Upper lobe of right lung (tissue), 1 donor: ENCODE measurements around the gene USP21. TPM values are rescaled to one million over a fixed set of nuclear protein-coding genes. Genes with fewer than 3 reads are reported as not detected.
A peak's percentile ranks its signal among the peaks of the same experiment; 100 is the strongest.

Source experiments
- ATAC-seq: fragments of 200-7000 bp; cut with Tn5 transposase; one replicate; pipeline ENCODE4 v1.9.1; 2020; ENCODE audit warnings: mild to moderate bottlenecking, moderate library complexity
- DNase-seq: peaks from one replicate; pipeline ENCODE4 v3.0.0-alpha.2; 2020
- H3K27ac ChIP-seq: fragments of 200-600 bp; one replicate; pipeline ENCODE4 v1.8.0; 2022
- H3K27me3 ChIP-seq: fragments of 200-600 bp; one replicate; pipeline ENCODE4 v1.8.0; 2022; ENCODE audit warnings: mild to moderate bottlenecking
- H3K36me3 ChIP-seq: fragments of 200-600 bp; one replicate; pipeline ENCODE4 v1.8.0; 2022
- H3K4me1 ChIP-seq: fragments of 200-600 bp; one replicate; pipeline ENCODE4 v1.8.0; 2022
- H3K4me3 ChIP-seq: fragments of 200-600 bp; one replicate; pipeline ENCODE4 v1.8.0; 2022; ENCODE audit warnings: mild to moderate bottlenecking
- H3K9me3 ChIP-seq: fragments of 200-600 bp; one replicate; pipeline ENCODE4 v1.8.0; 2022
- CTCF ChIP-seq: fragments of 200-600 bp; IDR thresholded peaks from one replicate; pipeline ENCODE4 v1.8.0; 2022; ENCODE audit warnings: antibody characterized with exemption
- intact Hi-C: fragments of 100-400 bp; cut with DNase I; formaldehyde crosslinking; loops from one replicate; pipeline ENCODE4 v1.11.0; 2022
- total RNA-seq: library from RNA; stranded (reverse); fragmentation: NEBNext Ultra II Directional; extraction: Animal tissue kit (Norgen Biotek cat#: 25700); gene quantifications from one replicate; pipeline ENCODE4 v1.2.1, GENCODE V29; 2021
- donor health status: DM: no; HTN: yes; CAD: no; lungs with severe emphysema.

USP21 gene
- total RNA-seq, 1 donor from 2014 or later, result 27.7 TPM

- ATAC-seq, result no peak
- TF ChIP-seq CTCF, result no peak
- H3K27ac ChIP-seq, result peak overlapping the region; percentile 78
- no peaks in the 10 kb centered on the region for H3K27me3 ChIP-seq
- peaks cover 80% of the 10 kb centered on the region for H3K36me3 ChIP-seq
- no peak overlapping the region for H3K4me3 ChIP-seq
- intact Hi-C loops, result no loop called here
- DNase-seq, result no peak
- H3K9me3 ChIP-seq, result no peaks in the 10 kb centered on the region
- H3K4me1 ChIP-seq, result peaks cover 39% of the 10 kb centered on the region
Observed at GRCh38 chr1:161206411-161207140, 47.3 kb downstream of the USP21 start.

- DNase-seq (no peak), ATAC-seq (peak; percentile 37)
- Histone ChIP-seq H3K4me1 (peaks cover 36% of the 10 kb centered on the region), H3K9me3 (no peaks in the 10 kb centered on the region), H3K27ac (peak overlapping the region; percentile 78), H3K4me3 (peak overlapping the region; percentile 11), H3K27me3 (no peaks in the 10 kb centered on the region), H3K36me3 (peaks cover 86% of the 10 kb centered on the region)
- intact Hi-C loops, result no loop called here
- no peak for TF ChIP-seq CTCF
Observed at GRCh38 chr1:161207173-161207572, 47.9 kb downstream of the USP21 start.

GRCh38 chr1:161209790-161210409 lies 50.6 kb downstream of the USP21 start:
- peaks cover 14% of the 10 kb centered on the region for H3K4me1 ChIP-seq
- ATAC-seq (peak; percentile 95), DNase-seq (peak; percentile 84)
- no peaks in the 10 kb centered on the region for H3K27me3 ChIP-seq
- H3K36me3 ChIP-seq, result peaks cover 95% of the 10 kb centered on the region
- no peak overlapping the region for H3K27ac ChIP-seq
- no peak overlapping the region for H3K4me3 ChIP-seq
- TF ChIP-seq CTCF, result peak; percentile 86
- intact Hi-C loops, result no loop called here
- H3K9me3 ChIP-seq, result no peaks in the 10 kb centered on the region

- Histone ChIP-seq H3K4me1 (no peaks in the 10 kb centered on the region), H3K36me3 (peaks cover 58% of the 10 kb centered on the region), H3K4me3 (peak overlapping the region; percentile 49), H3K27me3 (no peaks in the 10 kb centered on the region), H3K27ac (peak overlapping the region; percentile 55), H3K9me3 (no peaks in the 10 kb centered on the region)
- ATAC-seq (peak; percentile 44), DNase-seq (no peak)
- intact Hi-C loops, result no loop called here
- TF ChIP-seq CTCF, result no peak
Observed at GRCh38 chr1:161214369-161214768, 55.1 kb downstream of the USP21 start.

- Histone ChIP-seq H3K4me3 (peak within 1 kb of the TSS; percentile 49), H3K36me3 (peaks cover 53% of the 10 kb centered on the region), H3K9me3 (no peaks in the 10 kb centered on the region), H3K27ac (peak within 1 kb of the TSS; percentile 68), H3K27me3 (no peaks in the 10 kb centered on the region), H3K4me1 (no peaks in the 10 kb centered on the region)
- ATAC-seq (peak; percentile 82), DNase-seq (peak; percentile 85)
- intact Hi-C loops, result no loop called here
- TF ChIP-seq CTCF, result no peak
Observed at GRCh38 chr1:161215076-161215475, 55.8 kb downstream of the USP21 start, which contains the start of gene FCER1G. Gene FCER1G, plus strand, starts transcription at chr1:161215295. Its CDS starts 27 bp downstream, at chr1:161215322.

Other genes starting within 250 kb of the USP21 start
- 44.1 TPM for gene ITLN2, start 204.7 kb upstream of the USP21 start, total RNA-seq
- 167 TPM for gene F11R, start 138.3 kb upstream of the USP21 start, total RNA-seq
- gene TSTD1, start 120.5 kb upstream of the USP21 start, total RNA-seq, result 50.6 TPM
- gene USF1, start 113.5 kb upstream of the USP21 start, total RNA-seq, result 67.6 TPM
- gene ARHGAP30, start 89.6 kb upstream of the USP21 start, total RNA-seq, result 38.0 TPM
- gene NECTIN4, start 69.9 kb upstream of the USP21 start, total RNA-seq, result 5.4 TPM
- gene KLHDC9, start 61.1 kb upstream of the USP21 start, total RNA-seq, result 3.2 TPM
- 56.2 TPM for gene PFDN2, start 41.5 kb upstream of the USP21 start, total RNA-seq
- gene NIT1, start 41.4 kb upstream of the USP21 start, total RNA-seq, result 42.1 TPM
- gene DEDD, start 26.8 kb upstream of the USP21 start, total RNA-seq, result 37.5 TPM
- 84.4 TPM for gene UFC1, start 5.5 kb upstream of the USP21 start, total RNA-seq
- 23.3 TPM for gene PPOX, start 6.9 kb downstream of the USP21 start, total RNA-seq
- gene B4GALT3, start 18.0 kb downstream of the USP21 start, total RNA-seq, result 35.7 TPM
- gene ADAMTS4, start 39.6 kb downstream of the USP21 start, total RNA-seq, result 7.8 TPM
- gene NDUFS2, start 42.9 kb downstream of the USP21 start, total RNA-seq, result 66.9 TPM
- gene FCER1G, start 55.8 kb downstream of the USP21 start, total RNA-seq, result 158 TPM
- not detected for gene APOA2, start 64.1 kb downstream of the USP21 start, total RNA-seq
- gene TOMM40L, start 66.6 kb downstream of the USP21 start, total RNA-seq, result 11.6 TPM
- gene NR1I3, start 78.7 kb downstream of the USP21 start, total RNA-seq, result not detected
- 8.2 TPM for gene PCP4L1, start 99.2 kb downstream of the USP21 start, total RNA-seq
- 2.5 TPM for gene MPZ, start 150.5 kb downstream of the USP21 start, total RNA-seq
- 158 TPM for gene SDHC, start 154.9 kb downstream of the USP21 start, total RNA-seq
- not detected for gene CFAP126, start 208.4 kb downstream of the USP21 start, total RNA-seq